T-helper 2 cell (primary cell): ENCODE data around the gene STEAP2.
"Not testable (repeated sequence)": the region's sequence is repeated elsewhere in the genome, so short reads cannot be mapped to it uniquely, and the experiment has no call there.

Experiments
- DNase-seq, 5 experiments: peaks; one replicate each; pipeline versions ENCODE4 v3.0.0 to v3.0.0-alpha.2; 2012 to 2022

STEAP2 gene

GRCh38 chr7:90238583-90238982, 27.0 kb downstream of the STEAP2 start:
- DNase-seq, result no peak

- no peak for DNase-seq
These were observed 27.5 kb downstream of the STEAP2 start for GRCh38 chr7:90239050-90239449.

- DNase-seq, result no peak
These were observed 28.2 kb downstream of the STEAP2 start for GRCh38 chr7:90239625-90240228.

DNA sequence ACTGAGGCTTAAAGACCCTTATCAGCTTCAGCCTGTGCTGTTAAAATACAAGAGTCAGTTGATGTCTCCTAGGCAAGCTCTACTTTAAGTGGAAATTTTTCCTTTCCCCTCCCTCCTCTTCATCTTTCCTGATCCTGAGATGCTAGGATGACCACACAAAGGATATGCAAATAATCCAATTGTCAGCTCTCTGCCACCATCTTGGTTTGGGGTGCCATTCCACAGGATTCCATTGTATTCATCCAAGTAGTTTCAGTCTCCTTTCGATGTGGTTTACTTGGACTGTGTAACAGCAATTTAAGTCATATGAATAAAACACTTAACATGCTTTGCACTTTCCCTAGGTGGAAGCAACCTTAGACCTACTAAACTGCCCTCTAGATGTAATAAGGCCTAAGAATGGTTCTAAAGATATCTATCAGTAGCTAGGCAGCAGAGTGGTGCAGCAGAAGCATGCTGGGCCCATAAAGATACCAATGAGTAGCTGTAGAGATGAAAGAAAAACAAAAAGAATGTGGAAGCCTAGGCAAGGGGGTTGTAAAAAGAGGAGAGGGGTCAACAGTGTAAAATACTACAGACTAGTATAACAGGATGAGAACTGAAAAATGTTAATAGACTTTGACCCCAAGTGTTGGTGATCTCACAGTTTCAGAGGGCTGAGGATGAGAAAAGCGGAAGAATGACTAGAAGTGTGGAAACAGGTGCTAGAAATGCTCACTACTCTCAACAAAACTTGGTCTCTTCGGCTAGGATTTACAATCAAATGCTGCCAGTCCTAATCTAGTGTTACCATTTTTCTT, 31.0 kb downstream of the STEAP2 start:
- DNase-seq, result no peak

DNA sequence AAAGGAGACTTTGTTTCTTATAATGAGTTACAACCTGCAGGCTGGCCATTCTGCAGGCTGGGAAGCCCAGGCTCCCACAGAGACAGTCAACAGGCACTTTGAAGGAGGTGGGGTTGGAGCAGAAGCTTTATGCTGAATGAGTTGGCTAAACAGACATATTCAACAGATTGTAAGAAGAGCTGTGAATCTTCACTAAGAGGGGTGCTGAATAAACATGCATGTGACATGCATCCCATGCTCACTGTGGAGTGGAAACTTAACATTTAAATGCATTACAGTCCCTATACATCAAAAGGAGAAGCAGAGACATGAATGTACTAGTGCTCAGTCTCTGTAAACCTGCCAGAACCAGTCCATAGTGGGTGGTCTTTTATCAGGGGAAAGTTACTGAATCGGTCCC, 32.0 kb downstream of the STEAP2 start:
- no peak for DNase-seq

DNA sequence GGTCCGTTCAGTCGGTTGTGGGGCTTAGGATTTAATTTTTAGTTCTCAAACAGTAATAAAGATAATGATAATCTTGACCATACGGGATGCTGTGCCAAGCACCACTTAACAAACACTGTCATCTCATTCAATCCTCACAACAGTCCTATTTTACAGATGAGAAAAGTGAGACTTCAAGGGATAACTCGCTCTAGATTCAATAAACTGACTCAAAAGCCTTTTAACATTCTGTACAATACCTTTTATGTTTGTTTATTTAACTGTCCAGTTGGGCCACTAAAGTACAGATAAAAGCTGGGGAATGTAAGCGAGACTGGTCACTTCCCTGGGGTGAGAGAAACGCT, 33.0 kb downstream of the STEAP2 start:
- no peak for DNase-seq

DNA sequence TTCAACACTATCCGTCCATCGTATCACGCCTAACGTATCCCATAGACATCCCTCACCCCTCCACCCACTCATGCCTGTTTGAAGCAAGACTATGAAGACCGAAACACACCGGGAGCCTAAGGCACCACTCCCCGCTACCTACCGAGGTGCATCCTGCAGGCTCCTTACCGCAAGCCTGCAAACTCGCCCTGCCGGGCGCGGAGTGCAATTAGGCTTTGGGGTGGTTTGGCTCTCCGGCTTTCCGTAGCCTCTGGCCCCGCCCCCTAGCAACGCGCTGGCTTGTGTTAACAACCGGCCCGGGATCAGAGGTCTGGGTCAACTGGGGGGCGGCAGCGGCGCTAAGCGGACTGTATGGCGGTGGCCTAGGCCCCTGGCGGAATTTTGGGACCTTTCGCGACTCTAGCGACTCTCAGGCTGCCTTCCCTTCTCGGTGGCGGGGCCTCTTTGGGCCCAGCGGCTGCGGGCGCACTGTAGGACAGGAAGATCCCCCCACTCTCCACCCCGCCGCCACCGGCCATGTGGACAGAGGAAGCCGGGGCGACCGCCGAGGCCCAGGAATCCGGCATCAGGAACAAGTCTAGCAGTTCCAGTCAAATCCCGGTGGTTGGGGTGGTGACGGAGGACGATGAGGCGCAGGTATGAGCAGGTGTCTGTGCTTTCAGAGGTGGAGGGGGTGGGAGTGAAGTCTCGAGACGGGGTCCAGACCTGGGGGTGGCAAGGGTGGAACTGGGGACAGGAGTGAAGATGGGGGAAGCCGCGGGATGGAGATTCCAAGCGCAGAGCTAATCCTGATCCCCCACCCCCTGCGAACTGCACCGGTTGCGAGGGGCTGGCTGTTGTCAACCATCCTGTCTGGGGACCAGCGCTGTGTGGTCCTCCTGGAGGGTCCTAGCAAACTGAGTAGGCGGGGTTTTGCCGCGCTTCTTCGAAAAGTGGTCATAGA, 33.6 kb downstream of the STEAP2 start, which contains the start of gene CFAP69:
TSS of gene CFAP69 (plus strand) at position 266 of the 943 bp plus-strand sequence. CDS start at position 517, 251 bp downstream.
- DNase-seq, result peak; percentile 46 to 83 (median 79)

DNA sequence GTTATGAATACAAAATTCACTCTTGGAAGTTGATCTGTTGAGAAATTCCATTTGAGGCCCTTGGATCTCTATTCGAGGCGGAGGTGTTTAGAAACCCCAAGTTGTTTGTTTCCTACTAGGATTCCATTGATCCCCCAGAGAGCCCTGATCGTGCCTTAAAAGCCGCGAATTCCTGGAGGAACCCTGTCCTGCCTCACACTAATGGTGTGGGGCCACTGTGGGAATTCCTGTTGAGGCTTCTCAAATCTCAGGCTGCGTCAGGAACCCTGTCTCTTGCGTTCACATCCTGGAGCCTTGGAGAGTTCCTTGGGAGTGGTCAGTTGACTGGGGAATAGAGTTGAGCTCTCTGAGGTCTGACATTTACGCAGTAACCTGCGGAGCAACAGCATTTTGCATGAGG, 34.6 kb downstream of the STEAP2 start:
- DNase-seq, result no peak

GRCh38 chr7:90248706-90249105, 37.2 kb downstream of the STEAP2 start:
- DNase-seq, result no peak

DNA sequence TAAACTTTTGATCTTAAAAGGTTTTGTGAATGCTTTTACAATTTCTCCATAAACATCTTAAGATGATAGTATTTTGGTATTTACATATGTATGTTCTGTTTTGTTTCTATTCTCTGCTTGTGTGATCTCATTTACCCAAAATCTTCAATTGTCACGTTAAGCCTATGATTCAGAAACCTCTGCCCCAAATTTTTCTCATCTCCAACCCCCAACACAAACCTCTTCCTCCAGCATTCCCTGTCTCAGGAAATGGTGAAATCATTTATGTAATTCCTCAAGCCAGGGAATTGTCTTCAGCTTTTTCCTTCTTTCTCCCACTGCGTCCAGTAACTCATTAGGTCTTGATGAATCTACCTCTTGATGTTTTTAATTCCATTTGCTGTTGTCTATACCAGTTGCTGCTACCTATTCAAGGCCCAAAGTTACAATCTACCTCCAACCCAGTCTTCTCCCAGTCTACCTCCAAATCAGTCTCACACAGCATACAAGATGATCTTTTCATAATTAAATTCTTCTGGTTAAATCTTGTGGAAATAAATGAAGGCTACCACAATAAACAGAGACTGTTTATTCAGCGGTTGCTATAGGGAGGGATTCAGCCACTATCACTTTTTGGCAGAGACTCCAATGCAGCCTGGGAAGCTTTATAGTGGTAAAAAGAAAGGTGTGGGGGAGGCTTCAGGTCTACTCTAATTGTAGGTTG, 39.2 kb downstream of the STEAP2 start:
- DNase-seq, result no peak

DNA sequence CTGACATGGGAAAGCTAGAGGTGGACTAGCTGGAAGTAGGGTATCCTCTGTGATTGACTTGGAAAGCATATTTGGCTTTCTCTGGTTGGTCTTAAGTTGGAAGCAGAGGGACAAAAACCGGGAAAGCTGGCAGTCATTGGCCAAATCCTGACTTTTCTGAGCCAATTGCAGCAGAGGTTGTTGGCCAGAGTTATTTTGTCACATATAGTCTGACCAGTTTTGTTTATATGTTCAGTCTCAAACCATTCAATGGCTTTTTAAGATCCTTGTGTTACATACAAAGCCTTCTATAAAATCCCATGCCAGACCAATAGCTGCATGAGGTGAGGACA, 39.7 kb downstream of the STEAP2 start:
- DNase-seq, result no peak

- not testable (repeated sequence) for DNase-seq
These were observed 44.5 kb downstream of the STEAP2 start for GRCh38 chr7:90256011-90256410.

GRCh38 chr7:90256778-90257177, 45.2 kb downstream of the STEAP2 start:
- no peak for DNase-seq

DNA sequence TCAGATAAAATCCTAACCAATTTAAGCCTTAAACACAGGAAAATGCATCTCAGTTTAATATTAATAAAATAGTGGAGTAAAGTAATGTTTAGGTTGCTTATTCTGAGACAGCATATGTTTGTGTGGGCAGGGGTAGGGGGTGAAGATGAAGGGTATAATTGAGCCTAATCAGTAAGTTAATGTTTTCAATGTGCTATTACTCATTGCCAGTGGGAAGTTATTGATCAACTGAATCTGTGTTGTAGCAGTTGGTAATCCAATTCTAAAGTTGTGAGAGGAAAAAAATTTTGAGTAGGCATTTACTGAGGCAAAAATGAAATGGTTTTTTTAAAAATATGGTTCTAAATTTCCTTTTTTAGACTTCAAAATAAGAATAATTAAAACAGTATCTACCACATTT, 49.9 kb downstream of the STEAP2 start:
- DNase-seq, result no peak

- DNase-seq, result peak in 1 of 5 experiments; percentile 1
These were observed 50.9 kb downstream of the STEAP2 start for GRCh38 chr7:90262438-90262837.

DNA sequence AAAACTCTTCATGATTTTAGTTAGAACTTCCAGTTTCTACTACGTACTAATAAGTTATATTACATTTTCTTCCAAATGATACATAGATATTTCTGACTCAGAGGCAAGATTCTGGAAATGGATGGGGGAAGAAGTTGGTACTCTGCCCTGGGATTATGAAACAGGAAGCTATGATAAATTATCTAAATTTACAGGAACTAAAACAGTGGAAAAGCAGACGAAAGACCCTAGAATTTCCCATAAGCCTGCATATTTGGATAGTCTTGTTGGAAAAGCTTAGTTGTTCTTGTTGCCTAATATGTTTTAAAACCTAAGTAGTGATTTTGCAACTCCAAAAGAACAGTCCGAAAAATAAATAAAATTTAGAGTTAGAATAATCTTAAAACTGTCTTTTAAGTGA, 55.3 kb downstream of the STEAP2 start:
- DNase-seq, result no peak

DNA sequence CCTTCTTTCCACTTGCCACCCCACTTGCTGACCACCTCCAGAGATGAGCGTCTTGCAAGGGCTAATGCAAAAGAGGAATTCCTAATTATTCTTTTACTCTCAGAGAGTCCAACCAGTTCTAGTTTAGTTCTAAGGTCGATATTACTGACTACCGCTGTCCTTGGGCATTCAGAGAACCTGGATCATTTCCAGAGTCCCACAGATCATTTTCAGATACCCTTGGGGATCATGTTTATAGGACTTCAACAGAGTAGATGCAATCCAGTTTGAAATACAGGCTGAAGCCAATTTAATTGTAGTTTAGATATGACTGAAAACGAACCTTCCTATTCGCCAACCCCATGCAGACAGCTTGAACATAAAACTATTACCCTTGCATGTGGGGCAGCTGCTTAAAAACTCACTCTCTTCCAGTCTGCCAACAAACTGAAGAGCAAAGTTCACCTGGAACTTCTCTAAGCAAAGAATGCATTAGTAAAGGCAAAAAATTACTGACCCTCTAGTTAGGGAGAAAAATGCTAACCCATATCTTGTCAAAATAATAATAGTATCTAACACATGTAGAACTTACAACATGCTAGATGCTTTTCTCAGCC, 55.8 kb downstream of the STEAP2 start:
- DNase-seq, result no peak

- no peak for DNase-seq
These were observed 57.6 kb downstream of the STEAP2 start for GRCh38 chr7:90269163-90269562.

- no peak for DNase-seq
These were observed 59.1 kb downstream of the STEAP2 start for GRCh38 chr7:90270431-90271178.

DNA sequence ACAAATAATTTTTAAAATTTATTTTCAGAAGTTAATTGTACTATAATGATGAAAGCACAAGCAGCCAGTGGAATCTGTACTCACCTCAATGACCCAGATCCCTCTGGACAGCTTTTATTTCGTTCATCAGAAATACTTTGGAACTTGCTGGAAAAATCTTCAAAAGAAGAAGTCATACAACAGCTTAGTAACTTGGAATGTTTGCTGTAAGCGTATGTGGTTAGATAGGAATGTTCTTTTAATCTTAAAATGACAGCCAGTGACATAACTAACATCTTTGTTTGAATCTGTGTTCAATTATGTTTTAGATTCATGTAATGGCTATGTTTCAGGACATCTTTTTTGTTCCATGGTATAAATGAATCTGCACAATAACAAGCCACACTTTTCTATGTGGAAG, 60.2 kb downstream of the STEAP2 start:
- DNase-seq, result no peak

DNA sequence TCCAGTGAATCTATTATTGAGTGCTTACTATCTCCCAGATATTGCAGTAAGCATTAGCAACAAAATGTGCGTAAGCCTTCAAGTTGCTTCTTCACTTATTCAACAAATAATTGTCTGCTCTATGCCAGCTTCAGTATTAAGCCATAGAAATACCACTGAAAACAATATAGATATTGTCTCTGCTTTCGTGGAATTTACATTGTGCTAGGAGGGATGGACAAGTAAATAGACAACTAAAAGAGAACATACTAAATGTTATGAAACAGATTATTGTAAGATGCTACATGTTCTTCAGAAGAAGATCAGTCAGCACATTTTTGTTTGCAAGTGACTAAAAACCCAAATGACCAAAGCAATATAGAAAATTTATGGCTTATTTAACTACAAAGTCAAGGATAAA, 60.7 kb downstream of the STEAP2 start:
- no peak for DNase-seq

- no peak for DNase-seq
These were observed 62.6 kb downstream of the STEAP2 start for GRCh38 chr7:90274161-90274560.
